ENCODE results near the gene SLC35G1. TPM values are rescaled to one million over a fixed set of nuclear protein-coding genes. Genes with fewer than 3 reads are reported as not detected.
A peak's percentile ranks its signal among the peaks of the same experiment; 100 is the strongest.

The SLC35G1 gene
- total RNA-seq: 1 to 10 TPM; 3.4 to 6.6 TPM

DNA sequence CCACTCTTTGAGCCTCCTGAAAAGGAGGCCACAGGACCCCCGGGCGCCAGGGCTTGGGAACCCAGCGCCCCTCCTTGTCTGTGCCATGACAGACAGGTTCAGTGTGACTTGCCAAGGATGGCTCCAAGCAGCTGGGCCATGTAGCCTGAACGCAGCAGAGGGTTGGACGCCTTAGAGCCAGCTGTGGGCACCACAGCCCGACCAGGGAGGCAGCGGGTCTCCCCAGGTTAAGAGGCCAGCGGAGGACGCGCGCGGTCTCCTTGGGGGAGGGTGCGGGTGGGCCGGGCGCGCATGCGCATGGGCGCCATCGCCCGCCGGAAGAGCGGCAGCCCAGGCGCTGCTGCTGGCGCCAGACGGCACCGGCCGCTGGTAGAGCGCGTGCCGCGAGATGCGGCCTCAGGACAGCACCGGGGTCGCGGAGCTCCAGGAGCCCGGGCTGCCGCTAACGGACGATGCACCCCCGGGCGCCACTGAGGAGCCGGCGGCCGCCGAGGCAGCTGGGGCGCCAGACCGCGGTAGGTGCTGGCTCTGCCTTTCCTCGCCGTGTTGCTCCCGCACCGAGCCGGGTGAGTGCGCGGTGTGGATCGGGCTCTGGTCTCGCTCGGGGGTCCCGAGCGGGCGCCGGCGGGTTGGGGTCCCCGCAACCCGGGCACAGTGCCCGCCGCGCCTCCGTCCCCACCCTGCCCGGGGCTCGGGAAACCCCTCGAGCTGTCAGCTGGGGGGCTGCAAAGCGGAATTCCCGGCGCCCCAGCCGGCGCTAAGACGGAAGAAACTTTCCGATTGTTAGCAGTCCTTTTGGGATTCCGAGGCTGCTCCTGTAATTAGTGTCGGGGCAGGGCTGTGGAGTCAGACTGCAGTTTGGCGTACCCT lies at the start of gene SLC35G1:
SLC35G1 (plus strand) TSS at position 333 of the 870 bp plus-strand sequence; CDS start at position 389, 56 bp downstream.
- Mint-ChIP-seq H3K9me3 (no peaks in the 10 kb centered on the region), H3K36me3 (ENCODE audit: low read depth) (peaks cover 11% of the 10 kb centered on the region), H3K4me3 (peak within 1 kb of the TSS; percentile 78), H3K4me1 (peaks cover 24% of the 10 kb centered on the region), H3K27ac (peak within 1 kb of the TSS; percentile 58), H3K27me3 (peaks cover 4% of the 10 kb centered on the region)
- peak; percentile 93 for ATAC-seq (replicated peaks)

GRCh38 chr10:93844979-93845626 lies 48.7 kb upstream of the SLC35G1 start:
- Mint-ChIP-seq H3K4me1 (no peaks in the 10 kb centered on the region), H3K4me3 (no peak overlapping the region), H3K27me3 (no peaks in the 10 kb centered on the region), H3K27ac (no peak overlapping the region), H3K9me3 (no peaks in the 10 kb centered on the region), H3K36me3 (ENCODE audit: low read depth) (no peaks in the 10 kb centered on the region)
- ATAC-seq (replicated peaks): no peak

GRCh38 chr10:93849593-93849992 lies 44.2 kb upstream of the SLC35G1 start:
- no peaks in the 10 kb centered on the region for H3K36me3 Mint-ChIP-seq (ENCODE audit: low read depth)
- no peak overlapping the region for H3K4me3 Mint-ChIP-seq
- ATAC-seq (replicated peaks): no peak
- no peak overlapping the region for H3K27ac Mint-ChIP-seq
- H3K9me3 Mint-ChIP-seq: no peaks in the 10 kb centered on the region
- no peaks in the 10 kb centered on the region for H3K27me3 Mint-ChIP-seq
- no peaks in the 10 kb centered on the region for H3K4me1 Mint-ChIP-seq

DNA sequence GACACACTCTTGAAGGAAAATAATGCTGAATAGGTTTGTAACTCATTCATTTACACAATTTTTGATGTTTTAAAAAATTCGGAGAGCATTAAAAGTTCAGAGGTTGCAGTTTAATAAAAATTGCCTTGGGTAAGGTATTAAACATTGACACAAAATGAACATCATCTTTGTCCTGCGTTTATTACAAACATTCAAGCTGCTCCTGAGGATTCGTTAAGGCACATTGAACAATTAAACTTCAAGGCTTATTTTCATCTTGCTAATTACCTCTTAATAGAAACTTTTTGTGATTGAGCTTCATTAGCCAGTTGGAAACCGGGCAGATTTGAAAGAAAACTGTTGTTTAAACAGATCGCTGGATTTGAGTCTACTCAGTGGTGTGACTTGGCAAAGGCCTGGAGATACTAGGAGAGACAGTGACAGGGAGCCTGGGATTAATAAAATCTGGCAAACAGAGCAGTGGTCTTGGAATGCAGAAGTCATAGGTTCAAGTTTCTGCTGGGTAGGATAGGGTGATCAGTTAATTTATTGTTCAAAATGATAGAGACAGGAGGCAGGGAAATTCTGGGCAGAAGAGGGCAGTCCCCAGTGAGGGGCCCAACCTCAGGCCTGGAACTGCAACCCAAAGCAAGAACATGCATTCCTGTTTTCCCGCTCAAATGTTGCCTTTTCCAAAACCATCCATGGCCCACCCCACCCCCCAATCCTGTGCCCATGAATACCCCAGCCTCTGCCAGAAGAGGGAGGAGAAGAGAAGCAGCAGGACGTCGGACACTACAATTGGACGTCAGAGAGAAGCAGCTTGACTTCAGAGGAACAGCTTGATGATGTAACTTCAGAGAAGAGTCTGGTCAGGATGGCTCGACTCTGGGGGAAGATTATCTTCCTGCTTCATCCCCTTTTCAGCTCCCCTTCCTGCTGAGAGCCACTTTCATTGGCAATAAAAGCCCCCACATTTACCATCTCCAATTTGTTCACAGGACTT lies 43.5 kb upstream of the SLC35G1 start:
- H3K4me3 Mint-ChIP-seq: no peak overlapping the region
- H3K27me3 Mint-ChIP-seq: peaks cover 2% of the 10 kb centered on the region
- ATAC-seq (replicated peaks): no peak
- H3K27ac Mint-ChIP-seq: no peak overlapping the region
- H3K36me3 Mint-ChIP-seq (ENCODE audit: low read depth): no peaks in the 10 kb centered on the region
- no peaks in the 10 kb centered on the region for H3K4me1 Mint-ChIP-seq
- H3K9me3 Mint-ChIP-seq: no peaks in the 10 kb centered on the region

GRCh38 chr10:93851169-93851568 lies 42.6 kb upstream of the SLC35G1 start:
- Mint-ChIP-seq H3K4me1 (no peaks in the 10 kb centered on the region), H3K36me3 (ENCODE audit: low read depth) (no peaks in the 10 kb centered on the region), H3K9me3 (no peaks in the 10 kb centered on the region), H3K4me3 (no peak overlapping the region), H3K27me3 (peaks cover 3% of the 10 kb centered on the region), H3K27ac (no peak overlapping the region)
- no peak for ATAC-seq (replicated peaks)

DNA sequence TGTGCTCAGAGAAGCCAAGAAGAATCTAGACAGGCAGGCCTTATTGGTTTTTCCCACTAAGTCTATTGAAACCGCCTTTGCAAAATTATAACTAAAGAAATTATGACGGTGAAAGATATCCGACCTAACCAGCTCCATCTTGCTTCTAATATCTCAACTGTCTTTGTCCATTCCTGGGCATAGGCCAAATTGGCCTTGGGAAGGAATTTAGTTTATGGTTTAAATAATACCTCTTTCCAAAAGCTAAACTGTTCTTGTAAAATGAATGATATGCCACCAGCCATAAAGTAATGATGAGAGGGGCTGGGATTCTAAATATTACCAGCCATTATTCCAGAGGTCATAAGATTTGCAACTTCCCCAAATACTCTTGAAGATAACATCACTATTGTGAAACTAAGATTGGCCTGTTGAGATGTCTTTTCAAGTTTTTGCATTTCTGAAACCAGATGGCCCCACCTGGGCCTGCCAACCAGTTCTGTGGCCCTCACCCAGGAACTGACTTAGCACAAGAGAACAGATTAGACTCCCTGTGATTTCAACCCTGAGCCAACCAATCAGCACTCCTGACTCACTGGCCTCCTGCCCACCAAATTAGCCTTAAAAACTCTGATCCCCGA lies 41.2 kb upstream of the SLC35G1 start:
- Mint-ChIP-seq H3K27me3 (peaks cover 3% of the 10 kb centered on the region), H3K9me3 (no peaks in the 10 kb centered on the region), H3K36me3 (ENCODE audit: low read depth) (no peaks in the 10 kb centered on the region), H3K4me3 (no peak overlapping the region), H3K4me1 (no peaks in the 10 kb centered on the region), H3K27ac (no peak overlapping the region)
- no peak for ATAC-seq (replicated peaks)

GRCh38 chr10:93854975-93855374 lies 38.8 kb upstream of the SLC35G1 start:
- Mint-ChIP-seq H3K4me1 (no peaks in the 10 kb centered on the region), H3K4me3 (no peak overlapping the region), H3K27ac (no peak overlapping the region), H3K36me3 (ENCODE audit: low read depth) (no peaks in the 10 kb centered on the region), H3K27me3 (peaks cover 3% of the 10 kb centered on the region), H3K9me3 (no peaks in the 10 kb centered on the region)
- ATAC-seq (replicated peaks): no peak

- no peak for ATAC-seq (replicated peaks)
- Mint-ChIP-seq H3K4me1 (no peaks in the 10 kb centered on the region), H3K27ac (no peak overlapping the region), H3K4me3 (no peak overlapping the region), H3K27me3 (peaks cover 3% of the 10 kb centered on the region), H3K9me3 (no peaks in the 10 kb centered on the region), H3K36me3 (ENCODE audit: low read depth) (no peaks in the 10 kb centered on the region)
Observed at GRCh38 chr10:93856349-93857145, 37.2 kb upstream of the SLC35G1 start.

GRCh38 chr10:93859049-93859655 lies 34.6 kb upstream of the SLC35G1 start:
- Mint-ChIP-seq H3K36me3 (ENCODE audit: low read depth) (no peaks in the 10 kb centered on the region), H3K27ac (no peak overlapping the region), H3K9me3 (no peaks in the 10 kb centered on the region), H3K27me3 (peaks cover 3% of the 10 kb centered on the region), H3K4me1 (no peaks in the 10 kb centered on the region), H3K4me3 (no peak overlapping the region)
- ATAC-seq (replicated peaks): no peak

DNA sequence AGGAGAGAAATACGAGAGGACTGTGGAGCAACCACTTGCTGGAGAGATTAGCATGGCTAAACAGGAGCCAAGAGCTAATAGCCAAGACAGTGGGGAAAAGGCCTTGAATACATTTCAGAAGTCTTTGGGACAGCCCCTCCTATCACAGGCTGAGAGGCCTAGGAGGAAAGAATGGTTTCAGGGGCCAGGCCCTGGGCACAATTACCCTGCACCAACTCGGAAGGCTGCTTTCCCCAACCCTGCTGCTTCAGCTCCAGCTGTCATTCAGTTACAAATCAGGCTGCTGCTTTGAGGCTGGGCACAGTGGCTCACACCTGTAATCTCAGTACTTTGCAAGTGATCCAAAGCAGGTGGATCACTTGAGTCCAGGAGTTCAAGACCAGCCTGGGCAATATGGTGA lies 32.0 kb upstream of the SLC35G1 start:
- no peak overlapping the region for H3K27ac Mint-ChIP-seq
- ATAC-seq (replicated peaks): no peak
- no peaks in the 10 kb centered on the region for H3K36me3 Mint-ChIP-seq (ENCODE audit: low read depth)
- H3K4me1 Mint-ChIP-seq: no peaks in the 10 kb centered on the region
- peaks cover 6% of the 10 kb centered on the region for H3K27me3 Mint-ChIP-seq
- no peak overlapping the region for H3K4me3 Mint-ChIP-seq
- no peaks in the 10 kb centered on the region for H3K9me3 Mint-ChIP-seq

DNA sequence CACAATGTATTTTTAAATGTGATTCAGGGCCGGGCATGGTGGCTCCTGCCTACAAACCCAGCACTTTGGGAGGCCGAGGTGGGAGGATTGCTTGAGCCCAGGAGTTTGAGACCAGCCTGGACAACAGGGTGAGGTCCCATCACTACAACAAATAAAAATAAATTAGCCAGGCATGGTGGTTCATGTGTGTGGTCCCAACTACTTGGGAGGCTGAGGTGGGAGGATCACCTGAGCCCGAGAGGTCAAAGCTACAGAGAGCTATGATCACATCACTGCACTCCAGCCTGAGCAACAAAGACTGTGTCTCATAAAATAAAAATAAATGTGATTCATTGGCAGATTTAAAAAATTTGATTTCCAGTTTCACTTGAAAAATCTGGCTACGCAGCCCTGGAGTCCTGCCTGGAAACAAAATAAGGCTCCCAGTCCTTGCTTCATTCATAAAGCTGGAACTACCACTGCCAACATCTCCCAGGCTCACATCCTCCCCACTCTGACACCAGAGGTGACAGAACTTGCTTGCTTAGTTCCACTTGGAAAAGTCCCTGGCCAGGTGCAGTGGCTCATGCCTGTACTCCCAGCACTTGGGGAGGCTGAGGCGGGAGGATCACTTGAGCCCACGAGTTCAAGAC lies 27.9 kb upstream of the SLC35G1 start:
- Mint-ChIP-seq H3K36me3 (ENCODE audit: low read depth) (no peaks in the 10 kb centered on the region), H3K27ac (no peak overlapping the region), H3K4me3 (no peak overlapping the region), H3K27me3 (peaks cover 20% of the 10 kb centered on the region), H3K9me3 (no peaks in the 10 kb centered on the region), H3K4me1 (no peaks in the 10 kb centered on the region)
- no peak for ATAC-seq (replicated peaks)

DNA sequence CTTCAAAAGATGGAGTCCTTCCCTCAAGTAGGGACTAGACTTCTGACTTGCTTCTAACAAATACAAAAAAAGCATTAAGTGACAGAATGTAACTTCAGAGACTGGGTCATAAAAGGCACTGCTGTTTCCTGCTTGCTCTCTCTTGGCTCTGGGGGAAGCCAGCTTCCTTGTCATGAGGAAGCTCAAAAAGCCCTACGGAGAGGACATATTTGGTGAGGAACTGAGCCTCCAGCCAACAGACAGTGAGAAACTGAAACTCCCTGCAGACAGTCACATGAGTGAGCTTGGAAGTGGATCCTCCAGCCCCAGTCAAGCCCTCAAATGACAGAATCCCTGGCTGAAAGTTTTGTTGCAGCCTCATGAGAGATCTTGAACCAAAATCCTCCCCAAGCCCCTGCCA lies 26.3 kb upstream of the SLC35G1 start:
- no peak overlapping the region for H3K4me3 Mint-ChIP-seq
- H3K9me3 Mint-ChIP-seq: no peaks in the 10 kb centered on the region
- no peaks in the 10 kb centered on the region for H3K4me1 Mint-ChIP-seq
- no peak overlapping the region for H3K27ac Mint-ChIP-seq
- ATAC-seq (replicated peaks): no peak
- H3K27me3 Mint-ChIP-seq: peaks cover 28% of the 10 kb centered on the region
- no peaks in the 10 kb centered on the region for H3K36me3 Mint-ChIP-seq (ENCODE audit: low read depth)
